Activated CD4-positive, alpha-beta T cell treated with anti-CD3 and anti-CD28 coated beads, Interleukin-2, Interleukin-4, amounts not matched to agents 100 ng/mL and 50 ng/mL, durations not matched to agents 16 hours and 8 hours (primary cell): ENCODE data around the gene LY6G5B.

ENCODE experiments used
- DNase-seq: peaks from one replicate; pipeline ENCODE4 v3.0.0-alpha.2; 2020; ENCODE audit warnings: low spot score

Gene LY6G5B, protein sequence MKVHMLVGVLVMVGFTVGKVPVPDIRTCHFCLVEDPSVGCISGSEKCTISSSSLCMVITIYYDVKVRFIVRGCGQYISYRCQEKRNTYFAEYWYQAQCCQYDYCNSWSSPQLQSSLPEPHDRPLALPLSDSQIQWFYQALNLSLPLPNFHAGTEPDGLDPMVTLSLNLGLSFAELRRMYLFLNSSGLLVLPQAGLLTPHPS

DNA sequence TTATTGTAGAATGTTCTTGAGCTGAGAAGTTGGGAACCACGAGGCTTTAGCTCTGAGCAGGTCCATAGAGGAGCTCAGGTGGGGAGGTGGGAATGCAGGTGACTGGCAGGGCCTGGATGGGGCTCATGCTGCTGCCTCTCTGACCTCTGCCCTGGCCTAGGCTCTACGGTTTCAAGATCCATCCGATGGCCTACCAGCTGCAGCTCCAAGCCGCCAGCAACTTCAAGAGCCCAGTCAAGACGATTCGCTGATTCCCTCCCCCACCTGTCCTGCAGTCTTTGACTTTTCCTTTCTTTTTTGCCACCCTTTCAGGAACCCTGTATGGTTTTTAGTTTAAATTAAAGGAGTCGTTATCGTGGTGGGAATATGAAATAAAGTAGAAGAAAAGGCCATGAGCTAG is at the start of gene LY6G5B:
LY6G5B (plus strand) TSS at position 301 of the 400 bp plus-strand sequence. CDS start 975 bp downstream, outside the sequence.
- no peak for DNase-seq

DNA sequence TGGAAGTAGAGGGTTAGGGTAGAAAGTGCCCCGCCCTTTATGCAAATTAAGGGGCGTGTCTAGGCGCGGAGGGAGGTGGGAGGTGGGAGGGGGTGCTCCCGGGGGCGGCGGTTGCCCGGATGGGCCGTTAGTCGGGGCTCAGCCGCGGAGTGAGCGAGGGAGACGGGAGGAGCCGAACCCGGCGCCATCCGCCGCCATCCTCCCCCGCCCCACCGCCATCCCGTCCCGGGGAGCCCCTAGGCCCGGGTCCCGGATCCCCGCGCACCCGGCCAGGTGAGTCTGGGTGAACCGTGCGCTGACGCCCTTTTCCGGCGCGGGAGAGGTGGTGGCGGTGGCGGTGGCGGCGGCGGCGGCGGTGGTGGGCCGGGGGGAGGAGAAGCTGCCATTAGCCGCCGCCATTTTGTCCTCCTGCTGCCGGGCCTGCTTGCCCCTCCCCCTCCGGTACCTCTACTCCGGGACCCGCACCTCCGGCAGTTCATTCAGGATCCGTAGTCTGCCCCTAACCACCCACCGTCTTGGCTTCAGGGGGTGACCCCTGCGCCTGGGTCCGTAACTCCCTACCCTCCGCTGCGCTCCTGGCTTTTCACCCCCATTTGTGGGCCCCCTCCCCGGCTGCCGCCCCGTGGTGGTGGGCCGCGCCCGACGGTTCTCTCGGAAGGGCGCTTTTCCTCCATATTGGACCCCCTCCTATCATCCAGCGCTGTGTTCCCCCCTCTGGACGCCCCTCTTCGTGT is 49.0 kb upstream of the LY6G5B start, which contains the start of gene PRRC2A:
PRRC2A (plus strand) TSS at position 130 of the 734 bp plus-strand sequence. CDS start 2,075 bp downstream, outside the sequence.
- peak; percentile 76 for DNase-seq

DNA sequence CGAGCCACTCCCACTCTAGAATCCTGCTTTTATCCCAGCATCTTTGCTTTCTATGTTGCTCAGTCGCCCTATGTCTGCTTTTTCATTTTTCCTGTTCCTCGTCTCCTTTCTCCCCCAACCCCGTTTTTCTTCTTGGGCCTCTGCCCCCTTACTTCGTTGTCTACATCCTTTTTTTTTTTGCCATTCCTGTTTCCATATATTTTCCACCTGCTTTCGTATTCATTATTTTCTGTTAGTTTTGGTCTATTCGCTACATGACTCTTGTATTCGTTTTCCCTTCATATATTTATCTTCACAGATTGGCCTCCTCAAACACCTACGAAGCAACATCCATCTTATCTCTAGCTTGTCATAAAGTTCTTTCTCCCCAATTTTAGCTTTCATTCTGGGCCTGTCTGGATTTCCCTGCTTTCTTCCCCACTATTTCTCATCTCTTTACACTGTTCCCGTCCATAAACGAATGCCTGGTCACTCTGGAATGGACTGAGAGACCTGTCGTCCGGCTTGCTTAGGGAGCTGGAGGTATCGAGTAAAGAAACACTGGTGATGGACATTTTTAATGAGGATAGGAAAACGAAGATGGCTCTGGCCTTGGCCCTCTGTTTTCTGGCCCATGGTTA is 48.3 kb upstream of the LY6G5B start:
- DNase-seq = no peak

DNA sequence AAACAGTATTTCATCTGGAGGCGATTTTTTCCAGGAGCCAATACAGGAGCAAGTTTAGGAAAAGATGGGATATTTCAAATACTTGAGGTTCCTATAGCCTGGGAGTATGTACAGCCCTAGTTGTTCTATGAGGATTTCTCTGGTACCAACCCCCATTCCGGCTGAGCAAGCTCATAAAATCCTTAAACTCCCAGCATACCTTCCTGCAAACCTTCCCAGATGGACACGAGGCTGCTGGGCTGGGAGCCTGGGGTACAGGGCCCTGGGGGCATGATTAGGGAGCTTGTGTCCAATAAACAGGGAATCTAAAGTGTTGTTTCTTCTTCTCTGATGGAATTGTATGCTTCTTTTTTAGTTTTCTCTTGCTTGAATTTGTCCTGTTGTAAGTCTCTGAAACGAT is 47.8 kb upstream of the LY6G5B start:
- no peak for DNase-seq

DNA sequence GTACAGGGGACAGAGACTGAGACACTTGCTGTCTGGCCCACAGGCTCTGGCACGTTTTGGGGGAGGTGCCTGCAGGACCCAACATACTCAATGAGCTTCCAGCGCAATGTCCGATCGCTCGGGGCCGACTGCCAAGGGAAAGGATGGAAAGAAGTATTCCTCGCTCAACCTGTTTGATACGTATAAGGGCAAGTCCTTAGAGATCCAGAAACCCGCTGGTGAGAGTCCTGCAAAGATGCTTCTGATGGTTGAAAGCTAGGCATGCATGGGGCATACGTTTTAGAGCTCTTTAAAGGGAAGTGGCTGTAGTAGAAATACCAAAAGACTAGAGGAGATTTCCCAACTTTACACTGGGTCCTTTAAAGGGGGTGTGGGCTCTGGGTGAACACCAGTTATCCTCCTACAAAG is 47.1 kb upstream of the LY6G5B start:
- DNase-seq = no peak

DNA sequence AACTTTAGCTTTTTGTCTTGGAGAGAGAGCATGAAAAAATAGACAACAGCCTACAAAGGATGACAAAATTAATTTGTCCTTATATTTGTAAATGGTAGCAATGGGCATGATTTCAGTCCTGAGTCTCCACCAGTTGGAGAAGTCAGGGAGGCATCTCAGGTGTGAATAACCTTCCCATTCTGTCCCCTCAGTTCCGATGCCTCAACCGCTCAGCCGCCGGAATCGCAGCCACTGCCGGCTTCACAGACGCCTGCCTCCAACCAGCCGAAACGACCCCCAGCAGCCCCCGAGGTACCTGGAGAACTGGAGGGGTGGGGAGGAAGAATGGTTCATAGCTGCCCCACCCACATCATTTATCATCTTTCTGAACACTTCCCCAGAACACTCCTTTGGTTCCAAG is 45.7 kb upstream of the LY6G5B start:
- DNase-seq = no peak

DNA sequence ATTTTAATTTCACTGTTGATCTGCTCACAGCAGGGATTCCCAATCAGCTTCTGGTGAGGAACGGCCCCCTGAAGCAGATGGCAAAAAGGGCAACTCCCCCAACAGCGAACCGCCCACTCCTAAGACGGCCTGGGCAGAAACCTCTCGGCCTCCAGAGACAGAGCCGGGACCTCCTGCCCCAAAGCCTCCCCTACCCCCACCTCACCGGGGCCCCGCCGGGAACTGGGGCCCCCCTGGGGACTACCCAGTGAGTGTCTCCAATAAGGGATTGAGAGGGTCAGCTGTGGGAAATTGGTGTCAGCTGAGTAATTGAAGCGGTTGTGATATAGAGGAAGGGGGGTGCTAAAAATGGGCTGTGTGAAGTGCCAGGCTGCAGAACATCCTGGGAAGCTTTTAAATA is 42.8 kb upstream of the LY6G5B start:
- no peak for DNase-seq

DNA sequence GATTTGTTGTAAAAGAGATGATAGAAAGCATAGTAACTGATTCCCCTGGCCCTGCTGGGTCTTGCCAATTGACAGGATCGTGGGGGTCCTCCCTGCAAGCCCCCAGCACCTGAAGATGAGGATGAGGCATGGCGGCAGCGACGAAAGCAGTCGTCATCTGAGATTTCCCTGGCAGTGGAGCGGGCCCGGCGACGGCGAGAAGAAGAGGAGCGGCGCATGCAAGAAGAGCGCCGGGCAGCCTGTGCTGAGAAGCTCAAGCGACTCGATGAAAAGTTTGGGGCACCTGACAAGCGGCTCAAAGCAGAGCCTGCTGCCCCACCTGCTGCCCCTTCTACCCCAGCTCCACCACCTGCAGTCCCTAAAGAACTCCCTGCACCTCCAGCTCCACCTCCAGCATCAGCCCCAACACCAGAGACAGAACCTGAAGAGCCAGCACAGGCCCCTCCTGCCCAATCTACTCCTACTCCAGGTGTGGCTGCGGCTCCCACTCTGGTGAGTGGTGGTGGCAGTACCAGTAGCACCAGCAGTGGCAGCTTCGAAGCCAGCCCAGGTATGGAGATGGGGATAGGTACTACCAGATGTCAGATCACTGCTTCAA is 42.0 kb upstream of the LY6G5B start:
- DNase-seq = no peak

DNA sequence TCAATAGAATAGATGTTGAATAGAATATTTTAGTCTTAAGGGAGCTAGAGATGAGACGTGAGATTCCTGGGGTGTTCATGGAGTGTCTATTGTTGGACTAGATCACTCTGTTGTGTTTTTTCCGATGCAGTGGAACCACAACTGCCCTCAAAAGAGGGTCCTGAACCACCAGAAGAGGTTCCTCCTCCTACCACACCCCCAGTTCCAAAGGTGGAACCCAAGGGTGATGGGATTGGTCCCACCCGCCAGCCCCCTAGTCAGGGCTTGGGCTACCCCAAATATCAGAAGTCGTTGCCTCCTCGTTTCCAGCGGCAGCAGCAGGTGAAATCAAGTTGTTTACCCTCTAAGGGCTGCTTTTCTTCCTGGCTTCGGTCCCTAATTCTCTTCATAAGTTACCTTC is 40.8 kb upstream of the LY6G5B start:
- no peak for DNase-seq

DNA sequence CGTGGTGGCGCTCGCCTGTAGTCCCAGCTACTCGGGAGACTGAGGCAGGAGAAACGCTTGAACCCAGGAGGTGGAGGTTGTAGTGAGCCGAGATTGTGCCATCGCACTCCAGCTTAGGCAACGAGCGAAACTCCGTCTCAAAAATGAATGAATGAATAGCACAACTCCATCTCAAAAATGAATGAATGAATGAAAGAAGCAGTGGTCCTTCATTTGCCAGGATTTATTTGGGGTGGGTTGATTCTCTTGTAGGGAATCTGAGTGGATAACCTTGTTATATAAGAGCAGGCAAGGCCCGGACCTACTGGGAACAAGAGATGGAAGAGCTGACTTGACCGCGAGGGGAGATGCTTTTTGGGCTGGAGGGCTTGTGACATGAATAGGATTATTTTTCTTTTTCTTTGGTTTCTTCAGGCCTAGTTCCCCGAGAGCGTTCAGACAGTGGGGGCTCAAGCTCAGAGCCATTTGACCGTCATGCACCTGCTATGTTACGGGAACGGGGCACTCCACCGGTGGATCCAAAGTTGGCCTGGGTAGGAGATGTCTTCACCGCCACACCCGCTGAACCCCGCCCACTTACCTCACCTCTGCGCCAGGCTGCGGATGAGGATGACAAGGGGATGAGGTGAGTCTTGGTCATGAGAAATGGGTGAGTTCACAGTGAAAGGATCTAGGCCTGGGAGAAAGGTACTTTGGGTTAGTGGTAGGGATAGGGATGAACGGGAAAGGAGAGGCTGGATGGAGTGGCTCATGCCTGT is 39.4 kb upstream of the LY6G5B start:
- DNase-seq = no peak

DNA sequence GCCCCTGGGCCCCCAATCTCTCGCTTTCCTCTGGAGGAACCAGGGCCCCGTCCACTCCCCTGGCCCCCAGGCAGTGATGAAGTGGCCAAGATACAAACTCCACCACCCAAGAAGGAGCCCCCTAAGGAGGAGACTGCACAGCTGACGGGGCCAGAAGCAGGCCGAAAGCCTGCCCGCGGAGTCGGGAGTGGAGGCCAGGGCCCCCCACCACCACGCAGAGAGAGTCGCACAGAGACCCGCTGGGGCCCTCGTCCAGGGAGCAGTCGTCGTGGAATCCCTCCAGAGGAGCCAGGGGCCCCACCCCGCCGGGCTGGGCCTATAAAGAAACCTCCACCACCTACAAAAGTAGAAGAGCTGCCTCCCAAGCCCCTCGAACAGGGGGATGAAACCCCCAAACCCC is 38.6 kb upstream of the LY6G5B start:
- DNase-seq = no peak

DNA sequence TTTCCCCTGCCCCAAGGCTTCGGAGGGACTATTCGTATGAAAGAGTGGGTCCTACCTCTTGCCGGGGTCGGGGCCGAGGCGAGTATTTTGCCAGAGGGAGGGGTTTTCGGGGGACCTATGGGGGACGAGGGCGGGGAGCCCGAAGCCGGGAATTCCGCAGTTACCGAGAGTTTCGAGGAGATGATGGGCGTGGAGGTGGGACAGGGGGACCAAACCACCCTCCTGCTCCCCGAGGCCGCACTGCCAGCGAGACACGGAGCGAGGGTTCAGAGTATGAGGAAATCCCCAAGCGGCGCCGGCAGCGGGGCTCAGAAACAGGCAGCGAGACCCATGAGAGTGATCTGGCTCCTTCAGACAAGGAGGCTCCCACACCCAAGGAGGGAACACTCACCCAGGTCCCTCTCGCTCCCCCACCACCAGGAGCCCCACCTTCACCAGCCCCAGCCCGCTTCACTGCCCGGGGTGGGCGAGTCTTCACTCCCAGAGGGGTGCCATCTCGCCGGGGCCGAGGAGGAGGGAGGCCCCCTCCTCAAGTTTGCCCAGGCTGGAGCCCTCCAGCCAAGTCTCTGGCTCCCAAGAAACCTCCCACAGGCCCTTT is 38.0 kb upstream of the LY6G5B start:
- no peak for DNase-seq

DNA sequence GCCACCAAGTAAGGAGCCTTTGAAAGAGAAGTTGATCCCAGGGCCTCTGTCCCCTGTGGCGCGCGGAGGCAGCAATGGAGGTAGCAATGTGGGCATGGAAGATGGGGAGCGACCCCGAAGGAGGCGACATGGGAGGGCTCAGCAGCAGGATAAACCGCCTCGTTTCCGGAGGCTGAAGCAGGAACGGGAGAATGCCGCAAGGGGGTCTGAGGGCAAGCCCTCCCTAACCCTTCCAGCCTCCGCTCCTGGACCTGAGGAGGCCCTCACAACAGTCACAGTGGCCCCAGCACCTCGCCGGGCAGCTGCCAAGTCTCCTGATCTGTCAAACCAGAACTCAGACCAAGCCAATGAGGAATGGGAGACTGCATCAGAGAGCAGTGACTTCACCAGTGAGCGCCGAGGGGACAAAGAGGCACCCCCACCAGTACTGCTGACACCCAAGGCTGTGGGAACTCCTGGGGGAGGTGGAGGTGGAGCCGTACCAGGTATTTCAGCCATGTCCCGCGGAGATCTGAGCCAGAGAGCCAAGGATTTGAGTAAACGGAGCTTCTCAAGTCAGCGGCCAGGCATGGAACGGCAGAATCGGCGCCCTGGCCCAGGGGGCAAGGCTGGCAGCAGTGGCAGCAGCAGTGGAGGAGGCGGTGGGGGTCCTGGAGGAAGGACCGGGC is 37.4 kb upstream of the LY6G5B start:
- no peak for DNase-seq

DNA sequence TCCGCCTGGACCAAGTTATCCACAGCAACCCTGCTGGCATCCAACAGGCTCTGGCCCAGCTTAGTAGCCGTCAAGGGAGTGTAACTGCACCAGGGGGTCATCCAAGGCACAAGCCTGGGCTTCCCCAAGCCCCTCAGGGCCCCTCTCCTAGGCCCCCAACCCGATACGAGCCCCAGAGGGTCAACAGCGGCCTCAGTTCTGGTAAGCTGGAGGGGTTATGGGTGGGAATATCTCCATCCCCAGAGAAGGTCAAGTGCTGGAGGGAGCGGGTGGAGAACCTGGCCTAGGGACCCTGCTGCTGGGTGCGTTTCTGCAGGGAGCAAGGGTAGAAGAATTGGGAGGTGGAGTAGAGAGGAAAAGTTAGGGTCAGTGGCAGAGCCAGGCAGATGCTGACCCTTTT is 36.3 kb upstream of the LY6G5B start:
- DNase-seq = no peak

DNA sequence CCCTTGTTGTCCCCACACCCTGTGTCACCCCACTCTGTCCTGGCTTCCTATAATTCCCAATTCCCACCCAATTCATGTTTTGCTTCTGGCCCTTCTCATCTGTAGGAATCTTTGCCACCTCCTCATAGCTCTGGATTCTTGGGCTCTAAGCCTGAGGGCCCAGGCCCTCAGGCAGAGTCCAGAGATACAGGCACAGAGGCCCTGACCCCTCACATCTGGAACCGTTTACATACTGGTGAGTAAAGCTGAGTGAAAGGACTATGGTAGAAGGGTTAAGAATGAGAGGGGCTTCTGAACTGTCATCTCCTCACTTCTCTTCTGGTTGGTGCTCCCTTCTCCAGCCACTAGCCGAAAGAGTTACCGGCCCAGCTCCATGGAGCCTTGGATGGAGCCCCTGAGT is 35.6 kb upstream of the LY6G5B start:
- no peak for DNase-seq

DNA sequence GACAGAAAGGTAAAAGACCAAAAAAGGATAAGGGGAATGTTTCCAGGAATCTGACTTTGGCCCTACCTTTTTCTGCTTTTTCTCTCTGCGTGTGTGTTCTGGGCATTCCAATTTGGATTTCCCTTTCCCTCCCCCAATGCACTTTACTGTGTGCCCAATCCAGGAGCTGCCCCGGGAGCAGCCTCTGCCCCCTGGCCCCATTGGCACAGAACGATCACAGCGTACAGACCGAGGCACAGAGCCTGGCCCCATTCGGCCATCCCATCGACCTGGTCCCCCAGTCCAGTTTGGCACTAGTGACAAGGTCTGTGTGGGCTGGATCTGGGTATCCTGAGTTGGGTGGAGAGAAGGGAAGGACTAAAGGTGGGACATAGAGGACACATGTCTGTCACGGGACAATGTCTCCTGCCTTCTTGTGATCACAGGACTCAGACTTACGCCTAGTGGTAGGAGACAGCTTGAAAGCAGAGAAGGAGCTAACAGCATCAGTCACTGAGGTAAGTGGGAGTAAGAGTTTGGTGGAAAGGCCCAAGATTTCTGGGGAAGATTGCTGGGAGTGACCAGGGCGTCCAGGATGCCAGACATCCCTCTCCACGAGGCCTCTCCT is 34.7 kb upstream of the LY6G5B start:
- DNase-seq = no peak

DNA sequence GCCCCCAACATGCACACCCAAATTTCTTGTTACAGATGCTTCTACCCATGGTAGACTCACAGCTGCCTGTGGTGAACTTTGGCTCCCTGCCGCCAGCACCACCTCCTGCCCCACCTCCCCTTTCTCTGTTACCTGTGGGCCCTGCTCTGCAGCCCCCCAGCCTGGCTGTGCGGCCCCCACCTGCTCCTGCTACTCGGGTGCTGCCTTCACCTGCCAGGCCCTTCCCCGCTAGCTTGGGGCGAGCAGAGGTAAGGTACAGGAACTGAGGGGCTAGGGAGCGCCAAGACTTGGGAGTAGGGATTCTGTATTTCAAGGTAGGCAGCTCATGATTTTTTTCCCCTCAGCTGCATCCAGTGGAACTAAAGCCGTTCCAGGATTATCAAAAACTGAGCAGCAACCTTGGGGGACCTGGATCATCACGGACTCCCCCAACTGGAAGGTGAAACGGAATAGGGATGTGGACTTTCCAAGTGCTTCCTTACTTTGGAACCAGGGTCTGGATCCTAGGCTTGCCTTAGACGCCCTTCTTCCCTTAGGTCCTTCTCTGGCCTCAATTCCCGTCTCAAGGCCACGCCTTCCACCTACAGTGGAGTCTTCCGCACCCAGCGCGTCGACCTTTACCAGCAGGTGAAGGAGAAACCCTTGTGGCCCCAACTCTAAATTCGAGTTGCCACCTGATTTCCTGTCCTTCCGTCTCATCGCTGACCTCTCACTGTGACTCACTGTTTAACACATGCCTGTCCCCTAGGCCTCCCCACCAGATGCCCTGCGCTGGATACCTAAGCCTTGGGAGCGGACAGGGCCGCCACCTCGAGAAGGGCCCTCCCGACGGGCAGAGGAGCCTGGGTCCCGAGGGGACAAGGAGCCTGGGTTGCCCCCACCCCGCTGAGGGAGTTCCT is 32.8 kb upstream of the LY6G5B start:
- no peak for DNase-seq

DNA sequence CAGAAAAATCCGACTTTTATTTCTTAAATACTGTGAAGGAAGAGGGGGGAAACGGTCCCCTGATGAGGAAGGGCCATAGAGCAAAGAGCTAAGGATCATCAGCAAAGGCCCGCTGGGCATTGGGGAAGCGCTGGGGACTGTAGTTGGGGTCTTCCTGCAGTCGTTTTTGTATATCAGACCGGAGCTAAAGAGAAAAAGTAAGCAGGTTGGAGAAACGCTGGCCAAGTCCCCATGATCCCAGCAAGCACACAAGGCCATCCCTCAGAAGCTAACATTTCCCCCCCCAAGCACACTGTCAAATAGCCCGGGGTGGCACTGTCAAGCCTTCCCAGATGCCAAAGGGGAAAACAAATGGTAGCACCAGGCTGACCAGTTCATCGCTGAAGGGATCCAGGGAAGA is 30.7 kb upstream of the LY6G5B start:
- no peak for DNase-seq

DNA sequence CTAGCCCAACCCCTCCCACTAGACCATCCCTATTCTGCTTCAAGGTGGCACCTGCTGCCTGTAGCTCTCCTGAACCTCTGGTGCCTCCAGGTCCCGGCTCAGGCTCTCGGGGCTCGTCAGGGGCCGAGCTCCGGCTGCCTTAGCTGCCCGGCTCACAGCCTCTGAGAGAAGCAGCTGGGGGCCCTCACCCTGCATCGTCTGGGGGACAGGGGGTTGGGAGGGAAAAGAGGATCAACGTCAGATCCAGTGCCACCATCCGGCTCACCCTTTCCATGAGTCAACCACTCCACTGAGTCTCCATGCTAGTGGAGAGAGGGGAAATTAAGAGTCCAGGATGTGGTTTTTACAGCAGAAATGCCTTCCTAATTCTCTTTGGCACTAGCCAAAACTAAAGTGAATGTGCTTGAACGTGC is 30.3 kb upstream of the LY6G5B start:
- no peak for DNase-seq

DNA sequence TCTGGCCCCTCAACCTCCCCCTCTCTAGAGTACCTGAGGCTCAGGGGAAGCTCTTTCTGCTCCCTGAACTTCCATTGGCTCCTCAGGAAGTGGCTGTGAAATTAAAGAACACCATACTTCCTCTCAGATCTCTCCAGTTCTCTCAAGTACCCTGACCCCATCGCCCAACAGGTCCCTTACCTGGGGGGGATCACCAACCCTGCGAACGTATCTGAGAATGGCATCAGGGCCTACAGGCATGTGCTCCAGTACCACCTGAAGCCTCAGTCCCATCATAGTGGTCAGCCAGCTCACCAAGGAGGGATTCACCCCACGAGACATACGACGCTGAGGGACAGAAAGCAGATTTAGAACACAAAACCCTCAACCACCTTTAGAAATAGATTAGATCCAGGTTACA is 29.2 kb upstream of the LY6G5B start:
- no peak for DNase-seq
